ENCODE data around the gene RABGGTA. TPM values are rescaled to one million over a fixed set of nuclear protein-coding genes. Genes with fewer than 3 reads are reported as not detected.

RABGGTA gene
- total and polyA plus RNA-seq, 10 of the 15 experiments (the other 5 are each of a cell fraction or from before 2014, with no cell fraction given) = 19.1 to 75.6 (median 46.9) TPM

- no peak for TF ChIP-seq HSF1 (IDR thresholded peaks at IDR 0.05; ENCODE audit: low read depth, low read length)
- no peak for TF ChIP-seq WRNIP1 (IDR thresholded peaks at IDR 0.05; ENCODE audit: borderline replicate concordance, low read depth, low read length)
- no peak for TF ChIP-seq TBL1XR1 (IDR thresholded peaks at IDR 0.05; ENCODE audit: low read depth, low read length)
- no peak for TF ChIP-seq ZNF622 (IDR thresholded peaks at IDR 0.05)
- TF ChIP-seq USF2 (IDR thresholded peaks at IDR 0.05; ENCODE audit: borderline replicate concordance, low read depth, low read length) = no peak
- no peak for TF ChIP-seq ZNF217 (IDR thresholded peaks at IDR 0.05)
- TF ChIP-seq ATF2 (IDR thresholded peaks at IDR 0.05; ENCODE audit: low read length) = no peak
Measured at GRCh38 chr14:24300326-24300980, 29.1 kb upstream of the RABGGTA start (continued).

All from GM12878 (cell line).